DMS153 (cell line): ENCODE measurements around the gene TRIM29.
"Not testable (repeated sequence)": the region's sequence is repeated elsewhere in the genome, so short reads cannot be mapped to it uniquely, and the experiment has no call there.

Source experiments
- DNase-seq: peaks from one replicate; lab custom pipeline; 2025; lab: John Stamatoyannopoulos, UW

The TRIM29 gene

GRCh38 chr11:120172054-120172911 lies 34.4 kb upstream of the TRIM29 start:
- DNase-seq = peak; percentile 11

GRCh38 chr11:120170741-120171261 lies 32.9 kb upstream of the TRIM29 start:
- DNase-seq = no peak

GRCh38 chr11:120169981-120170698 lies 32.2 kb upstream of the TRIM29 start:
- DNase-seq = no peak

GRCh38 chr11:120168960-120169681 lies 31.2 kb upstream of the TRIM29 start:
- peak; percentile 40 for DNase-seq

- DNase-seq = no peak
Measured at GRCh38 chr11:120168108-120168959, 30.4 kb upstream of the TRIM29 start.

- DNase-seq = no peak
Measured at GRCh38 chr11:120167659-120168058, 29.7 kb upstream of the TRIM29 start.

- no peak for DNase-seq
Measured at GRCh38 chr11:120160436-120160835, 22.5 kb upstream of the TRIM29 start.

- no peak for DNase-seq
Measured at GRCh38 chr11:120153221-120153620, 15.3 kb upstream of the TRIM29 start.

GRCh38 chr11:120151536-120151935 lies 13.6 kb upstream of the TRIM29 start:
- DNase-seq = no peak

- DNase-seq = no peak
Measured at GRCh38 chr11:120149246-120149645, 11.3 kb upstream of the TRIM29 start.

- DNase-seq = no peak
Measured at GRCh38 chr11:120147950-120148270, 10.0 kb upstream of the TRIM29 start.

- DNase-seq = no peak
Measured at GRCh38 chr11:120147094-120147949, 9.4 kb upstream of the TRIM29 start.

- DNase-seq = no peak
Measured at GRCh38 chr11:120146413-120147093, 8.6 kb upstream of the TRIM29 start.

GRCh38 chr11:120144501-120144900 lies 6.6 kb upstream of the TRIM29 start:
- DNase-seq = no peak

GRCh38 chr11:120143472-120143871 lies 5.6 kb upstream of the TRIM29 start:
- DNase-seq = not testable (repeated sequence)

- DNase-seq = no peak
Measured at GRCh38 chr11:120142441-120143100, 4.7 kb upstream of the TRIM29 start.

- peak; percentile 1 for DNase-seq
Measured at GRCh38 chr11:120141768-120142423, 4.0 kb upstream of the TRIM29 start.

- DNase-seq = peak; percentile 4
Measured at GRCh38 chr11:120141113-120141767, 3.3 kb upstream of the TRIM29 start.
